Fibroblast of peridontal ligament (primary cell): ENCODE results near the gene SORCS1.
A peak's percentile ranks its signal among the peaks of the same experiment; 100 is the strongest.

ENCODE experiments used
- DNase-seq: peaks from one replicate; pipeline ENCODE4 v3.0.0-alpha.2; 2010; ENCODE audit errors: extremely low read depth

SORCS1 gene

DNA sequence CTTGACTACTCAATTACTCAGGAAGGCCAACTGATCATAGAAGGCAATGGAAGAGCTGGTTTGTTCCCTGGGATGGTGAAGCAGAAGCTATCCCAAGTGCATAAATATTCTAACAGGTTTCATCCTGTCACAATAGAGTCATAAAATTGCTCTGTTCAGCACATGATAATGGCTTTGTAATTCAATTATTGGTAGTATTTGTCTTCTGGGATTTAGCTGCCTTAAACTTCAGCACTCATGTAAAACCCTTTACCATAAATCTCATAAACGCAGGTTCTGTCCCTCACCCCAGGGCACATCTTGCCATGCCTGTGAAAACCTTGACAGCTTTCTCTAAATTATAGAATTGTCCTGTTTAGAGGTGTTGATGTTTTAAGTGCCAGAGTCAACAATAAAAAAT lies 417.6 kb downstream of the SORCS1 start:
- no peak for DNase-seq

DNA sequence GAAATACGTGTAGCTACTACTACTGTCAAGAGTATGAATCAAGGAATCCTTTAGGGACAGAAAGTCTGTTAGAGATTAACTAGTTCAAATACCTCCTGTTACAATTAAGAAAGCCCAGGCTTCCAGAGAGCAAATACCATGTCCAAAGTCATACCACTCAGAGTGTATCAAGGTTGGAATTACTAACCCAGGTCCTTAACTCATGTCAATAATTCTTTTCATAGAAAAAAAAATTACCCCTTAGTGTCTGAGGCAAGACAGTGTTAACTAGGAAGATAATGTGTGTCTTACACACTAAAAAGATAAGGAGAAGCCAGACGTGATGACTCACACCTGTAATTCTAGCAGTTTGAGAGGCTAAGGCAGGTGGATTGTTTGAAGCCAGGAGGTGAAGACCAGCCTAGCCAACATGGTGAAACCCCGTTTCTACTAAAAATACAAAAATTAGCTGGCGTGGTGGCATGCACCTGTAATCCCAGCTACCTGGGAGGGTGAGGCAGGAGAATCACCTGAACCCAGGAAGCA lies 423.4 kb downstream of the SORCS1 start:
- DNase-seq = no peak

DNA sequence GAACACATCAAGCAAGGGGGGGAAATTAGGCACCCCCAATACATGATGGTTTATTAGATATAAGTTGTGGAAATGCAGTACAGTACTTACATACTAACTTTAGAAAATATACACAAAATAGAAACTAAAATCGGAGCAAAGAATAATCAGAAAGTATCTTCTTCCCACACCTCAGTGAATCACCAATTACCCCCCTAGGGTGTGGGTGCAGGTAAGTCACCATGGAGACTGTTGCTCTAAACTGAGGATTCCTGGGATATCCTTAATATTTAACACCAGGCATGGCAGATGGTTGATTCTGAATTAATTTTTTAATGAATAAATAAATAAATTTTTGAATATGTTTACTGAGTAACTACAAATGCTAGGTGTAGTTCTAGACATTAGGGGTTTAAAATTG lies 424.4 kb downstream of the SORCS1 start:
- no peak for DNase-seq

DNA sequence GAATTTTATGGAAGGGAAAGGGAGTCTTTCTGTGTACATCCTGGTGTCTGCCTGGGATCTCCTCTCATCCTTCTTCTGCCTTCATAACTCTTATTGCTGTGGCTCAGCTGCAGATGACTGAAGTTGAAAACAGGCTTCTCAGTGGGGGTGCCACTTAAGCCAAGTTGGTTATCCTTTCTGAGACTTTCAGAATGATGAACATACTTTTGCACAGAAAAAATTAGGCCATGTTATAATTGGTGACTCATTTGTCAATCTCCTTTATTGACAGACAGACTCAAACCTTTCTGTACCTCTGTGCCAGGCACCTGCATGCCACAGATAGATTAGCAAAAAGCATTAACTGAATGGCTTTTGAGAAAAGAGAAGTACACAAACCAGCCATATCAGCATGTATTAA lies 430.3 kb downstream of the SORCS1 start:
- no peak for DNase-seq

DNA sequence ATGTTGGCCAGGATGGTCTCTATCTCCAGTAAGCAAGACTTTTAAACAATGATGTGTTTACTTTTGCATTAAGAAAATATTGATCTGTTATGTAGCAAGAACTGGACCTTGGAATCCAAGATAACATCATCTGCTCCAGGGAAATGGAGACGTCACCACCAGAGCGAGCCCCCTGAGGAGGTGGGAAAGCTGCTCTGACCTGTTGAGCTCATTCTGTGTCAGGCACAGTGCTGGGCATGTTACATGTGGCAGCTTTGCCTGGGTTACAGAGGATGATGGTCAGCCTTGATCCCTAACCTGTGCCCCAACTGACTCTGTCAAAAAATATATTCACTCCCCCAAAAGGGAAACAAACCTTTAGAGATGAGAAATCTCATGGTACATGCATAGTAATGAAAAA lies 436.3 kb downstream of the SORCS1 start:
- DNase-seq = no peak

DNA sequence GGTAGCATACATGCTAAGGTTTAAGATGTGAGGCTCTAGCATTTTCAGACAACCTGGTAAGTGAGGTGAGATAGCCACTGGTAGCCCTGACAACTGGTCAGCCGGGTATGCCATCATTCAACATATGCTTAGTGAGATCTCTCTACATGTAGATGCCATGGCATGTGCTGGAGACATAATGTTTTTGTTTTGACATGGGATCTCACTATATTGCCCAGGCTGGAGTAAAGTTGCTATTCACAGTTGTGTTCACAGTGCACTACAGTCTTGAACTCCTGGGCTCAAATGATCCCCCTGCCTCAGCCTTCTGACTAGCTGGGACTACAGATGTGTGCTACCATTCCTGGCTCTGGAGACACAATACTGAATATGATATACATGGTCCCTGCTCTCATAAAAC lies 437.3 kb downstream of the SORCS1 start:
- no peak for DNase-seq

DNA sequence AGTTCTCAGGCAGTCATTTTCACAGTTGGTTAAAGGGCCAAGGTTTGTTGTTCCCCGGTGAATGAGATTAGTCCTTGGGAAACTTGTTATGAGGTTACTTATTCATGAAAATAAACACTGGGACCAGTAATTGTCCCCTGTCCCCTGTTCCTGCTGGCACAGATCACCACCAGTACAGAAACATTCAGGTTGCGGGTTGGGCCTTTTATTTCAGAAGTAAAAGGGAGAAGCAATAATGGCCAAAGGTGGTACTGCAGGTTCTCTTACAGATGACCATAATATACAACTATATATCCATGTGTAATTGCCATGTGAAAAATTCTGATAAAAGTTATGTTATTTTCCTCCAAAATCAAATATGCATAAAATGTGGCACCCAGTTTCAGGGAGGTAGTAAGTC lies 442.0 kb downstream of the SORCS1 start:
- DNase-seq = no peak

DNA sequence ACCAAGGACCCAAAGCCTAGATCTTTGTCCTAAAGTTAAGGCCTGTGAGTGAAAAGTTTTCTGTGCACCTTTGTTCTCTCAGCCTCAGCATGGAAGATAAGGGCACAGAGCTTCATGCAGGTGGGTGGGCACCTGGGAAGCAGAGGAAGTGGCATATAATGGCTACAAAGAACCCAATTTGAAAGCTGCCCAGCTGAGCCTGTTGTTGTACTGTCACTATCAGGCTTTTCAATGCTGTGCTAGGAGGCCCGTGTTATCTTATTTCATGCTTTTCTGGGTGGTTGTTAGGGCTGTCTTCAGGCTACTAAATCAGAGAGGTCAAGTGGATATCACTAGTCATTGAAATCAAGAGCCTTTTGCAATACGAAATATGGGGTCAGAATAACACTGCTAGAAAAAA lies 443.8 kb downstream of the SORCS1 start:
- DNase-seq = no peak

DNA sequence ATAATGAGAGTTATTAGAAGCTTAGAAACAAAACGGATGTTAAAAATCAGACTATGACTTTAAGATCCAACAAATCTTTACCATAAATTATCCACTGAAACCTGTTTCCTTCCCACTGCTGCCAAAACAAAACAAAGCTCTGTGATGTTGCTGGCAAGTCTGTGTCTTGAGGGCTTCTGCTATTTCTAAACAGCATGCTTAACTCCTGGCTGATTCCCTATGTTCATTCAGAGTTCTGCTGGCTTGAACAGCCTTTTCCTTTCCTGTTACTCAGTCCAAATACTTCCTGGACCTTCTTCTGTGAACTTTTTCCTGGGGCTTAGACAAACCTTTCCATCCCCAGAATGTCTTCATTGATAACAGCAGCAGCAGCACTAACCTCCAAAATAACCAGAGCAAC lies 448.1 kb downstream of the SORCS1 start:
- DNase-seq = no peak

DNA sequence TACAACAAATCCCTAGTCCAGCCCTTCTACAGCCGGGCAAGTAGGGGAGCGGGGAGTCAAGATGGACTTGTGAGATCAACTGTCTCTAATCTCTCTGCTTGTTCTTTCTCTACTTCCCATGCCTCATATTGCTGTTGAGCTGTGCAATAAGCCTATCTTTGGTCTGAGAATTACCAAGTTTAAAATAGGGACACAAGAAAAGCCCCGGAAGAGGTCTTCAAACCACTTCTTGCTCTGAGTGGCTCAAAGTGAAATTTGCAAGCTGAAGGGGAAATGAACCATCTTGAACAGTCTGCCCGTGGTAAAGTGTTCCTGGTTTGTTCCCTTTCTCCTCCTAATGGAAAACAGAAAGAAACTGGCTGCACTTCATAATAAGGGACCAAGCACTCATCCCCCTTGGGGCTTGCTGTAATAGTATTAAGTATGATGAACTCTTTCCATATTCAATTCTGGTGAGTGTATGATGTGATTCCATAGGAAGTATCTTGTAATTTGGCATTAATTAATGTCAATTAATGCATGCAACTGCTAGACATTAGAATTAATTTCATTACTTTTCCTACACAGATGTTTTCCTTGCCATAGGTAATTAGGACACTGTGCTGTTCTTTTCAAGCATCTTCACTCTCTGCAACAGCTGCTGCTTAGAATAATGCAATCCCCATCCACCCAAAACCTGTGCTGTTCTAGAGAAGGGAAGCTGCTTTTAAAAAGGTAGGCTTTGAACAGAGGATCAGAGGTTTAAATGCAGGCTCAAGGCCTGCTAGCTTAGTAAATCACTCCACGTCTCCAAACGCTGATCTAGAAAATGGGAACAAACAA lies 449.6 kb downstream of the SORCS1 start:
- no peak for DNase-seq

DNA sequence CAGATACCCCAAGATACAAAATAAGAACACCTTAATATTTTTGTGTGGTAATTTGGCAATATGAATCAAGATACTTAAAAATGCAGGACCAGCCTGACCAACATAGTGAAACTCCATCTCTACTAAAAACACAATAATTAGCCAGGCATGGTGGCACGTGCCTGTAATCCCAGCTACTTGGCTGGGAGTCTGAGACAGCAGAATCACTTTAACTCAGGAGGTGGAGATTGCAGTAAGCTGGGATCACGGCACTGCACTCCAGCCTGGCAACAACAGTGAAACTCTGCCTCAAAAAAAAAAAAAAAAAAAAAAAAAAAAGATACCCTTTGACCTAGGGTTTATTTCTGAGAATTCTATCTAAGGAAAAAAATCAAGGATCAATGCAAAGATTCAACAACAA lies 450.7 kb downstream of the SORCS1 start:
- no peak for DNase-seq

DNA sequence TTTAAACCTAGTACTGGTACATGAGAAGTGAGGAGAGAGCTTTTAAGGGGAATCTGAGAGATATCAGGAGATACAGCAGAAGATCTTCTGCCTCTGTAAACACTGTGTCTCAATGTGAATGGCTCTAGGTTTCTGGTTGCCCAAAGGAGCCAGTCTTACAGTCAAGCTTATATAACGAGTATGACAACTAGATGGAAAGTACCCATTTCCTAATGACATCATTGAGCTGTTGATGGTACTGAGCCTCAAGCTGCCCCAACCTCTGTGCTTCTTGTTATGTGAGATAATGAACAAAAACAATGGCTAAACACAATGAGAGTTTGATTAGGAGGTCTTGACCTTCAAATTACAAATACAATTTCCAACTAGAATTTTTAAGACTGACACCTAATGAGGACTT lies 451.5 kb downstream of the SORCS1 start:
- no peak for DNase-seq

DNA sequence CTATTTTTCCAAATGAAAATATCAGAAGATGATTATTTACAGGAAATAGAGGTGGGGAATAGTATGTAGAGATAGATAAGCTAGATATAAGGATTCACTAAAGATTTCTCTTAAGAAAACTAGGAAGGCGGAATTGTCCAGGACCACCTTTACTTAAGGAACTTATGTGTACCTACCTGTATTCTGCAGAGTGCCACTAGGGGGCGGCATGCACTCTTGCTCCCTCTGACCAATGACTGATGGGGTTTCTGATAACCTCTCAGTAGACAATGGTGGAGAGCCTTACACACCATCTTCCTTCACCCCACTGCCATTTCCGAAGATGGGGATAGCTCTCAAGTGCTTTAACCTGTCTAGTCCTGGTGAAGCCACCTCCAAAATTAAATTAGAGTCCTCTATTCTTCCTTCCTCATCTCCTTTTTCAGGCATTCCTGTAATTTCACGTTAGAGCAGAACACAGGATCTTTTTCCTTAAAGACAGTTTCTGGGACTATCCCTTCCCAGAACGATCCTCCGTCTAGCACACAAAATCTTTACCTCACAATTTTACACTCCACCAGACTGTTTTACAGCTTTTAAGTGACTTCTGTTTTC lies 453.1 kb downstream of the SORCS1 start:
- no peak for DNase-seq

DNA sequence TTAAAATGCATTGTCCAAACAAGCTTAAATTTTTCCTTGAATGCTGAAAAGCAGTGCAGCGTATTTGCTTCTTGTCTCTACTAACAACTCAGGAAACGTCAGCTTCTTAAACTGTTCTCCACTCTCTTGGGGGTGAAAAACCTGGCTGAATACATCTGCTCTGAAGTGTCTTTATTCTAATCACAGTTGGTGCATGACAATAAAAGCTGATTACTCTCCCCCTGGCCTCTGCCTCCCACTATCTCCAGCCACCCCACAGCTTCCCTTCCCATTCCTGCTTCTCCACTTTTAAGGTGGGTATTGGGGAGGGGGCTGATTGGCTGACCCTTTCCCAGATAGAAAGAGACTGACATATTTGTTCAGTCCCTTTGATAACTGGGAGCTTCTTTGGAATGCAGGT lies 456.0 kb downstream of the SORCS1 start:
- no peak for DNase-seq

DNA sequence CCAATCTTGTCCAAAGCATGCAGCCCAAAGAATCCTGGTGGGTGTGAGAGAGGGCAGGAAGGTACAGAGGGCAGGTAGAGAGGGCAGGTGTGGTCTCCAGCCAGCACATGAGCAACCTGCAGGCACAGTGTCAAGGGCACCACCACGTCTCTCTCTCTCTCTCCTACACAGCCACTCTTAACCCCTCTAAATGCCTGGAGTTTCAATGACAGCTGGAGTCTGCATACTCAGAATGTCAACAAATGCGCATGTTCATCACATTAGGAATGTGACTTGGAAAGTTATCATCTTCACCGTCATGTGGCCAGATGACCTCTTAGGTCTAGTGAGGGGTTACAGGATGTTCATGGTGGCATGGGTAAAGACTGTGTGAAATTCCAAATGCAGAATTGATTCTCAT lies 456.8 kb downstream of the SORCS1 start:
- no peak for DNase-seq

DNA sequence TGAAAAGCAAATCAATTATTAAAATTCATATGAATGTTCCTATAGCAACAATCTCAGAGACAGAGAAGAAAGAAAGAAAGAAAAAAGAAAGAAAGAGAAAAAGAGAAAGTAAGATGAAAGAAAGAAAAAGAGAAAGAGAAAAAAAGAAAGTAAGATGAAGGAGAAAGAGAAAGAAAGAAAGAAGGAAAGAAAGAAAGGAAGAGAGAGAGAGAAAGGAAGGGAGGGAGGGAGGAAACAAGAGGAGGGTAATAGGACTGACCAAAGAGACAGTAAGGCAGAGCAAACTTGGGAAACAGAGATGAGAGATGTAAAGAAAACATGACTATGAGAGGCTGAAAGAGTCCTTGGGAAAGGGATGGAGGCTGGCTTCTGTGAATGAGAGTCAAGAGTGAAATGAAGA lies 458.4 kb downstream of the SORCS1 start:
- no peak for DNase-seq

DNA sequence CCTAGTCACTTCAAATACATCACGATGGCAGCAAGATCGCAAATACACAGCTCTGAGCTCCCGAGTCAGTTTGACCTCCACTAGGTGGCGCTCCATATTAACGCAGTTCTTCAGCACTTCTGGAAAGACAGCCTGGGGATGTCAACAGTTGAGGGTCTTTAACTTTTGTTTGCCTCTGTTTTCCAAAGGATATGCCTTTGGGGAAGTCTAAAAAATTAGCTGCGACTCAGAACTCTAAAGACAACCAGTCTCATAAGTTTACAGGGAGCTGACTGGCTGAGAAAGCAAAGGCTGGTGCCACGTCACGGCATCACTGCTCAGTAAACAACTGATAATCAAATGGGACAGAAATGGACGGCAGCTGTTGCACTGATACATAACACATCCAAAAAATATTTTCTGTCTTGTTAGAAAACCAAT lies 458.8 kb downstream of the SORCS1 start:
- DNase-seq = peak; percentile 69

DNA sequence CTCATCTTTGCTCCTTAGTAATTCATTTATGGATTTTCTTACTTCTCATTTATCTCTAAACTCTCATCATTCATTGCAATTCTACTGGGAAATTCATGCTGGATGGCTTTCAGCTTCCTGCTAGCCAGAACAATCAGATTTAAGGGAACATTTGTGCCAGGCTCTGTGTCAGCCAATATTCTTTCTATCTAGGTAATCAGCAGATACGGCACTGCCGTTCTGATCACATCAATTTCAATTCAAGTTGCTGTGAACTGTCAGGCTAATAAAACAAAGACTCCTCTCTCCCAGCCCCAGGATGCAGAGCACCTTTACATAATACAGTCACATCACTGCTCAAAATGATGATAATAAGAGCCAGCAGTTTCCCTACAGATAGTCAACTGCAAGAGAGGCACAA lies 468.3 kb downstream of the SORCS1 start:
- DNase-seq = no peak

DNA sequence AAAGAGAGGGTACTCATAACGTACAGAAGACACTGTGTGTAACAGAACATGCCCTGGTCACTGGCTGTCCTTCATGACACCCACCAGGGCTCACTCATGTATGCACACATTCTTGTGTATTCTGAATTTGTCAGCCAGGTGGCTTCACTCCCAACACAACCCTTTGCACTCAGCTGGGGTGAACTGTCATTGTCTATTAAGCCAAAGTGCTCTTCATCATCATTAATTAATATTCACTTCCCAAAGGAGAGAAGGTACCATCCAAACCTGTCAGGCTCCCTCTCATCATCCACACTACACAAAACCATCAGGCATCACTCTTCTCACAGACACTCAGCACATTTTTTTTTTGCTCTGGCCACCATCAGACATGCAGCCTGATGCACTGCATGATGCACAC lies 469.8 kb downstream of the SORCS1 start:
- DNase-seq = no peak

DNA sequence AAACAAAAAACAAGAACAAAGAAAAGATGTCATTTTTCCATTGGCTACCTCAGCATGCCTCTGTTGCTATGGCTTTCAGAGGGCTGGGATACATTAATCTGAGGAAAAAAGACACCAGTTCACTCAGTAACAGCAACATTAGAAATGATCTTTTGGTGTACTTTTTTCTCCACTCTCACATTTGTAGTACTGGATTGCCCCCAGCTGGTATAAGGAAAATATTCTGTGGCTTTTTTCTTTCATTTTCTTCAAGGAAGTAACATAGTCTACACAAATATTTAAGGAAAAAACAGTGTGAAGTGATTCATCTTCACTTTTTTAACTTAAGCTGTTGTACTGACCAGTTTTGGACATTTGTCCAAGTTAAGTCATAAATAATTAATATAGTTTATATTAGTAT lies 482.3 kb downstream of the SORCS1 start:
- peak; percentile 64 for DNase-seq

DNA sequence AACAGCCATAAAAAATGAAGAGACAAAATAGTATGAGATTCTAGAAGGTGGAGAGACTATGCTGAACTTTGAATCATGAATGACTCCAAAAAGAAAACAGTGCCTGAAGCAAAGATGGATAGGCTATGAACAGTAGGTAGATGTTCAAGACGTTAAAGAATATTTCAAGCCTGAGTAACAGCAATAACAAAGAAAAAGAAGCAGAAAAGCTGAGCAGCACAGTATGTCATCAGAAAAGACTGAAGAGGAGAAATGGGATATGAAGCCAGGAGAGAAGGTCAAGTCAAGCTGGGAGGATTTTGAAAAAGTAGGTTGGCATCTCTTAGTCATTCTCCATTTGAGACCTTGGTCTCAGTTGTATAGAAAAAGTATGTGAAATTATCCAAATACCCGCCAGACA lies 484.4 kb downstream of the SORCS1 start:
- no peak for DNase-seq

DNA sequence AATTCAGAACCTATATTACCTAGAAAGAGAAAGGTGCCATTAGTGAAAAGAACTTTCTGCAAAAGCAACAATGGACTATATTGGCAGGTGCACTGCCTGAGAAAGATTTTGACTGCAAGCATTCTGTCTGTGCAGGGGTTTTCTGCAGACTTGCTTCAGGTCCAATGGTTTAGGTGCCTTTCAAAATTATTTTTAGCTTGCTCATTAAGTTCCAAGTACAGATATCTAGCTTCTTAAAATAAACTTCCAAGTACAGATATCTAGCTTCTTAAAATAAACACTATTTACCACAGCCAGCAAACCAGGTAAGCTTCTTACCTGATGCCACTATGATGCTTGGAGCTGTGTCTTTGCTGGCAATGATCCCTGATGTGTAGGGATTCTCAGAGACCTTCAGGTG lies 485.2 kb downstream of the SORCS1 start:
- no peak for DNase-seq

DNA sequence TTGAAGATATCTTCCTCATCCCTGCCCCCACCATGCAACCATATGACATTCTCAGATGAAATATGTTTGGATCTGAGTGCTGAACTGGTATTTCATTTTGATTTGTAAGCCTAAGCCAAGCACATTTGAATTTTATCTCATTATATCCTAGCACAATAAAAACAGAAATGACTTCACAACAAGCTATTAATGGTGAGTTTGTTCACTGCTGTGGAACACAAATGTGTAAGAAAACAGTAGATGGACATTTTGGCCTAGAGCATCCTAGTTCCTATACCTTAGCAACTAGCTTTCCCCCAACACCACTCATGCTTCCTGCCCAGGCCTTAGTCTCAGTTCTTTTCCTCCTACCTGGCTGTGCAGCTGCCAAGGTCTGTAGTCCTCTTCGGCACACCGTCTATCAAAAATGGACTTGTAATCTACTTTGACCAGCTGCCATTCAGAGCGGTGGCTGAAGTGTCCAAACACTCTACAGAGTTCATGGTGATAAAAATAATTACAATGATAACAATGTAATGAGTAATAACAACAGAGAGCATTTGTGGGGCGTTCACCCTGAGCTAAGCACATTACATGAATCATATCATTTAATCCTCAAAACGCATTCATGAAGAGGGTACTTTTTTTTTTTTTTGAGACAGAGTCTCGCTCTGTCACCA lies 491.9 kb downstream of the SORCS1 start:
- DNase-seq = no peak
